ENCODE data around the gene CA10. TPM values are rescaled to one million over a fixed set of nuclear protein-coding genes. Genes with fewer than 3 reads are reported as not detected.

The CA10 gene
- total RNA-seq, 2 donors from 2014 or later, result not detected

- peak overlapping the region in 1 of 2 donors; percentile 5 for H3K27ac Mint-ChIP-seq
- peaks cover 13 to 16% of the 10 kb centered on the region in 2 donors for H3K4me1 Mint-ChIP-seq (ENCODE audit: low read depth in 2 of 2)
- H3K27me3 Mint-ChIP-seq, result peaks cover 4 to 8% of the 10 kb centered on the region in 2 donors
- ATAC-seq (no peak), DNase-seq (ENCODE audit: low spot score) (no peak)
- H3K36me3 Mint-ChIP-seq, result peaks cover 5% of the 10 kb centered on the region
- no peaks in the 10 kb centered on the region for H3K9me3 Mint-ChIP-seq
- H3K4me3 Mint-ChIP-seq, result peak overlapping the region; percentile 2
These were observed 485.4 kb downstream of the CA10 start for GRCh38 chr17:51673070-51673469.

GRCh38 chr17:51672065-51672464, 486.4 kb downstream of the CA10 start:
- peaks cover 4 to 8% of the 10 kb centered on the region in 2 donors for H3K27me3 Mint-ChIP-seq
- H3K4me1 Mint-ChIP-seq (ENCODE audit: low read depth in 2 of 2), result peaks cover 13 to 15% of the 10 kb centered on the region in 2 donors
- H3K27ac Mint-ChIP-seq, result no peak overlapping the region
- H3K9me3 Mint-ChIP-seq, result no peaks in the 10 kb centered on the region
- DNase-seq (ENCODE audit: low spot score), result no peak
- ATAC-seq, result no peak
- no peak overlapping the region for H3K4me3 Mint-ChIP-seq
- peaks cover 5% of the 10 kb centered on the region for H3K36me3 Mint-ChIP-seq

GRCh38 chr17:51670899-51671298, 487.6 kb downstream of the CA10 start:
- ATAC-seq (no peak), DNase-seq (ENCODE audit: low spot score) (no peak)
- peak overlapping the region in 1 of 2 donors; percentile 27 for H3K27ac Mint-ChIP-seq
- no peaks in the 10 kb centered on the region for H3K9me3 Mint-ChIP-seq
- H3K4me1 Mint-ChIP-seq (ENCODE audit: low read depth in 2 of 2), result peaks cover 4 to 9% of the 10 kb centered on the region in 2 donors
- H3K4me3 Mint-ChIP-seq, result no peak overlapping the region
- peaks cover 4 to 8% of the 10 kb centered on the region in 2 donors for H3K27me3 Mint-ChIP-seq
- peaks cover 5% of the 10 kb centered on the region for H3K36me3 Mint-ChIP-seq

- DNase-seq (ENCODE audit: low spot score) (no peak), ATAC-seq (no peak)
- Mint-ChIP-seq H3K36me3 (peaks cover 5% of the 10 kb centered on the region), H3K9me3 (no peaks in the 10 kb centered on the region), H3K27me3 (peaks cover 4 to 8% of the 10 kb centered on the region in 2 donors), H3K4me1 (ENCODE audit: low read depth in 2 of 2) (peaks cover 4 to 9% of the 10 kb centered on the region in 2 donors), H3K27ac (no peak overlapping the region), H3K4me3 (no peak overlapping the region)
These were observed 489.6 kb downstream of the CA10 start for GRCh38 chr17:51668963-51669246.

- peaks cover 4 to 5% of the 10 kb centered on the region in 2 donors for H3K4me1 Mint-ChIP-seq (ENCODE audit: low read depth in 2 of 2)
- no peaks in the 10 kb centered on the region for H3K9me3 Mint-ChIP-seq
- H3K36me3 Mint-ChIP-seq, result peaks cover 5% of the 10 kb centered on the region
- DNase-seq (ENCODE audit: low spot score) (no peak), ATAC-seq (peak; percentile 28 to 58)
- H3K27ac Mint-ChIP-seq, result no peak overlapping the region
- peaks cover 4 to 10% of the 10 kb centered on the region in 2 donors for H3K27me3 Mint-ChIP-seq
- H3K4me3 Mint-ChIP-seq, result no peak overlapping the region
These were observed 490.2 kb downstream of the CA10 start for GRCh38 chr17:51668155-51668962.

GRCh38 chr17:51667706-51668083, 490.8 kb downstream of the CA10 start:
- Mint-ChIP-seq H3K27ac (no peak overlapping the region), H3K27me3 (peaks cover 5 to 16% of the 10 kb centered on the region in 2 donors), H3K9me3 (no peaks in the 10 kb centered on the region), H3K4me3 (no peak overlapping the region), H3K36me3 (peaks cover 5% of the 10 kb centered on the region), H3K4me1 (ENCODE audit: low read depth in 2 of 2) (peaks cover 3 to 4% of the 10 kb centered on the region in 2 donors)
- no peak for ATAC-seq
- DNase-seq (ENCODE audit: low spot score), result no peak

GRCh38 chr17:51666971-51667705, 491.4 kb downstream of the CA10 start:
- Mint-ChIP-seq H3K9me3 (no peaks in the 10 kb centered on the region), H3K27ac (no peak overlapping the region), H3K4me1 (ENCODE audit: low read depth in 2 of 2) (peaks cover 3 to 4% of the 10 kb centered on the region in 2 donors), H3K4me3 (no peak overlapping the region), H3K27me3 (peaks cover 5 to 21% of the 10 kb centered on the region in 2 donors), H3K36me3 (peaks cover 5% of the 10 kb centered on the region)
- no peak for ATAC-seq
- DNase-seq (ENCODE audit: low spot score), result no peak

- DNase-seq (ENCODE audit: low spot score), result no peak
- Mint-ChIP-seq H3K27ac (no peak overlapping the region), H3K27me3 (peaks cover 9 to 27% of the 10 kb centered on the region in 2 donors), H3K4me3 (no peak overlapping the region), H3K36me3 (no peaks in the 10 kb centered on the region), H3K4me1 (ENCODE audit: low read depth in 2 of 2) (peaks cover under 1 to 8% of the 10 kb centered on the region in 2 donors), H3K9me3 (no peaks in the 10 kb centered on the region)
- ATAC-seq, result no peak
These were observed 496.1 kb downstream of the CA10 start for GRCh38 chr17:51662204-51663056.

GRCh38 chr17:51661403-51661802, 497.1 kb downstream of the CA10 start:
- ATAC-seq (no peak), DNase-seq (ENCODE audit: low spot score) (no peak)
- H3K27ac Mint-ChIP-seq, result no peak overlapping the region
- H3K4me1 Mint-ChIP-seq (ENCODE audit: low read depth in 2 of 2), result peaks cover 3 to 6% of the 10 kb centered on the region in 2 donors
- H3K9me3 Mint-ChIP-seq, result no peaks in the 10 kb centered on the region
- H3K4me3 Mint-ChIP-seq, result no peak overlapping the region
- H3K27me3 Mint-ChIP-seq, result peaks cover 9 to 27% of the 10 kb centered on the region in 2 donors
- no peaks in the 10 kb centered on the region for H3K36me3 Mint-ChIP-seq

GRCh38 chr17:51660266-51660665, 498.2 kb downstream of the CA10 start:
- no peak for ATAC-seq
- Mint-ChIP-seq H3K27ac (no peak overlapping the region), H3K4me3 (no peak overlapping the region), H3K27me3 (peaks cover 9 to 28% of the 10 kb centered on the region in 2 donors), H3K9me3 (no peaks in the 10 kb centered on the region), H3K4me1 (ENCODE audit: low read depth in 2 of 2) (peaks cover 3 to 6% of the 10 kb centered on the region in 2 donors), H3K36me3 (no peaks in the 10 kb centered on the region)
- no peak for DNase-seq (ENCODE audit: low spot score)

- Mint-ChIP-seq H3K4me1 (ENCODE audit: low read depth in 2 of 2) (peaks cover 3 to 6% of the 10 kb centered on the region in 2 donors), H3K9me3 (no peaks in the 10 kb centered on the region), H3K27me3 (peaks cover 8 to 21% of the 10 kb centered on the region in 2 donors), H3K27ac (no peak overlapping the region), H3K36me3 (no peaks in the 10 kb centered on the region), H3K4me3 (no peak overlapping the region)
- DNase-seq (ENCODE audit: low spot score) (no peak), ATAC-seq (no peak)
These were observed 501.3 kb downstream of the CA10 start for GRCh38 chr17:51657224-51657623.

GRCh38 chr17:51653878-51654277, 504.6 kb downstream of the CA10 start:
- DNase-seq (ENCODE audit: low spot score), result no peak
- Mint-ChIP-seq H3K27me3 (peaks cover 11 to 30% of the 10 kb centered on the region in 2 donors), H3K4me3 (no peak overlapping the region), H3K4me1 (ENCODE audit: low read depth in 2 of 2) (peaks cover 3 to 6% of the 10 kb centered on the region in 2 donors), H3K27ac (no peak overlapping the region), H3K9me3 (no peaks in the 10 kb centered on the region), H3K36me3 (no peaks in the 10 kb centered on the region)
- ATAC-seq, result no peak

- Mint-ChIP-seq H3K36me3 (no peaks in the 10 kb centered on the region), H3K4me3 (no peak overlapping the region)
These were observed 506.0 kb downstream of the CA10 start for GRCh38 chr17:51652529-51652928.

More at GRCh38 chr17:51652529-51652928, 506.0 kb downstream of the CA10 start:
- H3K9me3 Mint-ChIP-seq, result no peaks in the 10 kb centered on the region
- H3K4me1 Mint-ChIP-seq (ENCODE audit: low read depth in 2 of 2), result peaks cover 0 to 3% of the 10 kb centered on the region in 2 donors
- DNase-seq (ENCODE audit: low spot score) (no peak), ATAC-seq (no peak)
- H3K27me3 Mint-ChIP-seq, result peaks cover 13 to 21% of the 10 kb centered on the region in 2 donors
- H3K27ac Mint-ChIP-seq, result no peak overlapping the region

All from natural killer cell treated with Interleukin-12 subunit alpha and Interleukin-12 subunit beta and Interleukin-15 and Interleukin-18, amount 100 ng/mL, for 72 hours (primary cell).